Caco-2 (cell line): ENCODE data around the gene CNTN2. TPM values are rescaled to one million over a fixed set of nuclear protein-coding genes. Genes with fewer than 3 reads are reported as not detected.

Experiments used
- BruUV-seq: library from RNA; stranded (reverse); fragments of 400-500 nt; replicated peaks from 2 replicates; lab custom pipeline; 2021; lab: Mats Ljungman, UMichigan
- CTCF ChIA-PET: fragments of 300-600 bp; sonication (Branson Sonifier 250); formaldehyde crosslinking; loops from one replicate; lab custom pipeline; 2022; ENCODE audit warnings: antibody characterized with exemption; lab: Charles Lee
- POLR2A ChIA-PET: fragments of 300-600 bp; sonication (Branson Sonifier 250); formaldehyde crosslinking; loops from one replicate; lab custom pipeline; 2022; ENCODE audit warnings: antibody characterized with exemption; lab: Charles Lee
- DNase-seq, 2 experiments: peaks; one replicate each; pipeline versions ENCODE4 v3.0.0 to v3.0.0-alpha.2; 2020 to 2022
- H3K27me3 ChIP-seq: replicated peaks from 2 replicates; pipeline ENCODE4 v1.6.0; 2011; ENCODE audit warnings: low read length; ENCODE audit not compliant: control insufficient read depth, insufficient read depth
- H3K36me3 ChIP-seq: 2 replicates; pipeline ENCODE4 v1.5.1; 2011; ENCODE audit warnings: low read length; ENCODE audit not compliant: control insufficient read depth, insufficient read depth
- H3K4me1 ChIP-seq: fragments of 250-450 bp; sonication (Bioruptor Pico); 2 replicates; pipeline ENCODE4 v1.5.1; 2020; ENCODE audit warnings: mild to moderate bottlenecking
- H3K4me3 ChIP-seq: 2 replicates; pipeline ENCODE4 v1.5.1; 2011; ENCODE audit warnings: low read depth, mild to moderate bottlenecking, control low read depth, low read length
- H3K9me3 ChIP-seq: fragments of 250-450 bp; sonication (Bioruptor Pico); 2 replicates; pipeline ENCODE4 v1.5.1; 2020; ENCODE audit warnings: mild to moderate bottlenecking, moderate library complexity
- H3K27ac Mint-ChIP-seq: one replicate; pipeline ENCODE4 v1.8.0; 2022; ENCODE audit warnings: mixed read lengths; ENCODE audit not compliant: unreplicated experiment
- H3K27me3 Mint-ChIP-seq: one replicate; pipeline ENCODE4 v1.8.0; 2022; ENCODE audit warnings: mixed read lengths; ENCODE audit not compliant: insufficient read depth, unreplicated experiment
- H3K36me3 Mint-ChIP-seq: one replicate; pipeline ENCODE4 v1.8.0; 2022; ENCODE audit warnings: mild to moderate bottlenecking, mixed read lengths; ENCODE audit not compliant: insufficient read depth, unreplicated experiment
- H3K4me1 Mint-ChIP-seq: one replicate; pipeline ENCODE4 v1.8.0; 2022; ENCODE audit warnings: low read depth, mixed read lengths; ENCODE audit not compliant: unreplicated experiment
- H3K4me3 Mint-ChIP-seq: one replicate; pipeline ENCODE4 v1.8.0; 2022; ENCODE audit warnings: mild to moderate bottlenecking, moderate library complexity, mixed read lengths; ENCODE audit not compliant: unreplicated experiment
- H3K9me3 Mint-ChIP-seq: one replicate; pipeline ENCODE4 v1.8.0; 2022; ENCODE audit warnings: mixed read lengths; ENCODE audit not compliant: unreplicated experiment
- intact Hi-C: fragments of 100-400 bp; cut with micrococcal nuclease; formaldehyde crosslinking; loops from one replicate; pipeline ENCODE4 v1.10.0; 2022; ENCODE audit not compliant: unreplicated experiment
- total RNA-seq: library from RNA; stranded (reverse); gene quantifications from 2 replicates; pipeline ENCODE4 v1.2.3, GENCODE V29; 2022
- TF ChIP-seq, protein P1 (sequence below), 2 experiments: fragments of 200-600 bp in 1 of 2; IDR thresholded peaks; 1 replicate in 1 of 2; 2 replicates in 1 of 2; pipeline versions ENCODE4 v1.5.1 to v1.8.0; 2011 to 2022; ENCODE audit warnings: antibody characterized with exemption in 1 of 2, control low read depth in 1 of 2, inconsistent platforms in 1 of 2, low read depth in 1 of 2, low read length in 1 of 2, mild to moderate bottlenecking in 1 of 2, moderate library complexity in 1 of 2; ENCODE audit not compliant: insufficient read depth in 1 of 2, severe bottlenecking in 1 of 2, unreplicated experiment in 1 of 2

CNTN2 gene
- total RNA-seq, 1 experiment from 2014 or later, result not detected

DNA sequence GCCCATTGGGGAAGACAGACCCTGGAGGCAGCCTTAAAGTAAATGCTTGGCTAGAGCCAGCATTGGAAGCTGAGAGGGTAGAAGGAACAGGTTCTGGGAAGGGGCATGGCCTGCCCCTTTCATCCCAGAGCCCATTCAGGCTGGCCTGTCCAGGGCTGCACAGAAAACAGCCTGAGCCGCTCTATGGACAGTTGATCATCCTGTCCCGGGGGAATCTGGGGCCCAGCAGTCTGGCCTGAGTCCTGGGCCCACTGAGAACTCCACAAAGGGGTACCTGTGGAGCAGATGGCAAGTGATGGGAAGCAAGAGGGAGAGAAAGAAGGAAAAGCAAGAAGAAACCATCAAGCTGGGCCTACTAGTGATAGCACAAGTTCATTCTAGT is 28.0 kb downstream of the CNTN2 start:
- no peaks in the 10 kb centered on the region for H3K27me3 ChIP-seq
- intact Hi-C loops, result no loop called here
- H3K9me3 ChIP-seq, result no peaks in the 10 kb centered on the region
- TF ChIP-seq, protein P1, sequence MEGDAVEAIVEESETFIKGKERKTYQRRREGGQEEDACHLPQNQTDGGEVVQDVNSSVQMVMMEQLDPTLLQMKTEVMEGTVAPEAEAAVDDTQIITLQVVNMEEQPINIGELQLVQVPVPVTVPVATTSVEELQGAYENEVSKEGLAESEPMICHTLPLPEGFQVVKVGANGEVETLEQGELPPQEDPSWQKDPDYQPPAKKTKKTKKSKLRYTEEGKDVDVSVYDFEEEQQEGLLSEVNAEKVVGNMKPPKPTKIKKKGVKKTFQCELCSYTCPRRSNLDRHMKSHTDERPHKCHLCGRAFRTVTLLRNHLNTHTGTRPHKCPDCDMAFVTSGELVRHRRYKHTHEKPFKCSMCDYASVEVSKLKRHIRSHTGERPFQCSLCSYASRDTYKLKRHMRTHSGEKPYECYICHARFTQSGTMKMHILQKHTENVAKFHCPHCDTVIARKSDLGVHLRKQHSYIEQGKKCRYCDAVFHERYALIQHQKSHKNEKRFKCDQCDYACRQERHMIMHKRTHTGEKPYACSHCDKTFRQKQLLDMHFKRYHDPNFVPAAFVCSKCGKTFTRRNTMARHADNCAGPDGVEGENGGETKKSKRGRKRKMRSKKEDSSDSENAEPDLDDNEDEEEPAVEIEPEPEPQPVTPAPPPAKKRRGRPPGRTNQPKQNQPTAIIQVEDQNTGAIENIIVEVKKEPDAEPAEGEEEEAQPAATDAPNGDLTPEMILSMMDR (IDR thresholded peaks at IDR 0.05; ENCODE audit: insufficient read depth in 1 of 2, low read depth in 1 of 2, low read length in 1 of 2, severe bottlenecking in 1 of 2, unreplicated experiment in 1 of 2), result no peak
- no peaks in the 10 kb centered on the region for H3K4me1 ChIP-seq
- DNase-seq, result no peak
- no peaks in the 10 kb centered on the region for H3K36me3 Mint-ChIP-seq
- POLR2A ChIA-PET, result no interaction called here
- H3K4me3 ChIP-seq, result no peak overlapping the region
- no peak overlapping the region for H3K27ac Mint-ChIP-seq
- BruUV-seq, result no TSS peak
- CTCF ChIA-PET, result interaction anchor here (3.5 kb wide), 1 partner anchor 10 kb away, joined by 13 read pairs; no protein-coding TSS in a partner anchor
- H3K9me3 Mint-ChIP-seq, result no peaks in the 10 kb centered on the region
- H3K4me1 Mint-ChIP-seq, result no peaks in the 10 kb centered on the region
- H3K36me3 ChIP-seq, result no peaks in the 10 kb centered on the region
- peaks cover 2% of the 10 kb centered on the region for H3K27me3 Mint-ChIP-seq
- H3K4me3 Mint-ChIP-seq, result no peak overlapping the region

DNA sequence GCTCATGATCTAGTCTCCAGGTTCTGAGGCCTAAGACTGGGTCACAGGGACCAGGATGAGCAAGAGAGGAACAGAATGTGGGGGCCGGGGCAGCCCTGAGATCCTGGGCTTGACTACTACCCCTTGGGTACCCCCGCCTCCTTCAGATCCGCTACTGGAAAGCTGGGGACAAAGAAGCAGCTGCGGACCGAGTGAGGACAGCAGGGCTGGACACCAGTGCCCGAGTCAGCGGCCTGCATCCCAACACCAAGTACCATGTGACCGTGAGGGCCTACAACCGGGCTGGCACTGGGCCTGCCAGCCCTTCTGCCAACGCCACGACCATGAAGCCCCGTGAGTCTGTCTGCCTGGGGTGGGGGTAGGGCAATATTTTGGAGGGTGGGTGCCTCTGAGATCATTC is 28.8 kb downstream of the CNTN2 start:
- Mint-ChIP-seq H3K36me3 (no peaks in the 10 kb centered on the region), H3K4me1 (no peaks in the 10 kb centered on the region), H3K9me3 (no peaks in the 10 kb centered on the region), H3K4me3 (no peak overlapping the region), H3K27ac (no peak overlapping the region), H3K27me3 (no peaks in the 10 kb centered on the region)
- Histone ChIP-seq H3K4me1 (peaks cover 2% of the 10 kb centered on the region; the same call in 1 of the 2 replicates), H3K9me3 (no peaks in the 10 kb centered on the region), H3K4me3 (no peak overlapping the region), H3K27me3 (no peaks in the 10 kb centered on the region), H3K36me3 (no peaks in the 10 kb centered on the region)
- ChIA-PET CTCF (interaction anchor here (3.5 kb wide), 1 partner anchor 11 kb away, joined by 13 read pairs; no protein-coding TSS in a partner anchor), POLR2A (no interaction called here)
- DNase-seq, result no peak
- TF ChIP-seq, protein P1 (IDR thresholded peaks at IDR 0.05; ENCODE audit: insufficient read depth in 1 of 2, low read depth in 1 of 2, low read length in 1 of 2, severe bottlenecking in 1 of 2, unreplicated experiment in 1 of 2), result no peak
- no TSS peak for BruUV-seq
- intact Hi-C loops, result no loop called here

DNA sequence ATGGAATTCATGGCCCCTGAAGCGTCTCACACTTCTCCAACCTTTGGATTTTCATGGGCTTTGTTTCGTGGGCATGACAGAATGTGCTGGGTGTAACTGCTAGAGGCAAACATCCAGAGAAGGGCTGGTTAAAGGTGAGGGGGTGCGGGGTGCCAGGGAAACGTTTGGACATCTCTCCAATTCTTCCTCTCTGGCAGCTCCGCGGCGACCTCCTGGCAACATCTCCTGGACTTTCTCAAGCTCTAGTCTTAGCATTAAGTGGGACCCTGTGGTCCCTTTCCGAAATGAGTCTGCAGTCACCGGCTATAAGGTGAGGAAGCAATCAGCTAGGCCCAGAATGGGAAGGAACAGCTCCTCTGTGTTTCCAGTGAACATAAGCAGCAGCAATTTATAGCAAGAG is 29.3 kb downstream of the CNTN2 start:
- intact Hi-C loops, result no loop called here
- H3K4me3 ChIP-seq, result no peak overlapping the region
- H3K36me3 ChIP-seq, result no peaks in the 10 kb centered on the region
- TF ChIP-seq, protein P1 (IDR thresholded peaks at IDR 0.05; ENCODE audit: insufficient read depth in 1 of 2, low read depth in 1 of 2, low read length in 1 of 2, severe bottlenecking in 1 of 2, unreplicated experiment in 1 of 2), result no peak
- CTCF ChIA-PET, result interaction anchor here (3.5 kb wide), 1 partner anchor 11 kb away, joined by 13 read pairs; no protein-coding TSS in a partner anchor
- no peaks in the 10 kb centered on the region for H3K9me3 Mint-ChIP-seq
- H3K36me3 Mint-ChIP-seq, result no peaks in the 10 kb centered on the region
- H3K27me3 ChIP-seq, result no peaks in the 10 kb centered on the region
- no peak overlapping the region for H3K4me3 Mint-ChIP-seq
- H3K27ac Mint-ChIP-seq, result no peak overlapping the region
- BruUV-seq, result no TSS peak
- H3K9me3 ChIP-seq, result no peaks in the 10 kb centered on the region
- POLR2A ChIA-PET, result no interaction called here
- no peaks in the 10 kb centered on the region for H3K4me1 Mint-ChIP-seq
- peaks cover 7% of the 10 kb centered on the region; the same call in 1 of the 2 replicates for H3K4me1 ChIP-seq
- DNase-seq, result no peak
- no peaks in the 10 kb centered on the region for H3K27me3 Mint-ChIP-seq
